Left lung (tissue), 10 donors: ENCODE measurements around the gene STAB2. TPM values are rescaled to one million over a fixed set of nuclear protein-coding genes. Genes with fewer than 3 reads are reported as not detected.

Source experiments
- ATAC-seq: fragments of 200-7000 bp; cut with Tn5 transposase; one replicate; pipeline ENCODE4 v1.9.1; 2020; ENCODE audit warnings: moderate library complexity
- DNase-seq, 4 donors: peaks; one replicate each; pipeline ENCODE4 v3.0.0-alpha.2; 2013 to 2020
- H3K27ac ChIP-seq, 2 donors: fragments of 200-600 bp; sonication (generic) in 1 of 2; one replicate each; pipeline versions ENCODE4 v1.5.0 to v1.8.0; 2020 to 2021
- H3K27me3 ChIP-seq, 2 donors: fragments of 200-600 bp; sonication (generic) in 1 of 2; one replicate each; pipeline versions ENCODE4 v1.5.0 to v1.8.0; 2020 to 2021
- H3K36me3 ChIP-seq, 2 donors: fragments of 200-600 bp; sonication (generic) in 1 of 2; one replicate each; pipeline versions ENCODE4 v1.5.0 to v1.8.0; 2020 to 2021
- H3K4me1 ChIP-seq, 2 donors: fragments of 200-600 bp; one replicate each; pipeline ENCODE4 v1.8.0; 2021
- H3K4me3 ChIP-seq, 2 donors: fragments of 200-600 bp; sonication (generic) in 1 of 2; one replicate each; pipeline versions ENCODE4 v1.5.0 to v1.8.0; 2020 to 2021; ENCODE audit warnings: mild to moderate bottlenecking in 1 of 2
- H3K9me3 ChIP-seq, 2 donors: fragments of 200-600 bp; sonication (generic) in 1 of 2; one replicate each; pipeline versions ENCODE4 v1.5.0 to v1.8.0; 2020 to 2021
- CTCF ChIP-seq, 2 donors: fragments of 200-600 bp; sonication (generic) in 1 of 2; IDR thresholded peaks; one replicate each; pipeline versions ENCODE4 v1.5.0 to v1.8.0; 2021; ENCODE audit warnings: antibody characterized with exemption in 2 of 2
- intact Hi-C, 2 donors: fragments of 100-400 bp; cut with DNase I; formaldehyde crosslinking; loops; one replicate each; pipeline versions ENCODE4 v1.11.2 to v1.14.2; 2022
- polyA plus RNA-seq, 6 donors: library from polyadenylated mRNA; unstranded; fragments of 120-200 nt; gene quantifications; one replicate each; pipeline ENCODE4 v1.2.1, GENCODE V29; 2013; ENCODE audit not compliant: insufficient read length in 6 of 6
- total RNA-seq, 2 donors: library from RNA; stranded (reverse); fragmentation: NEBNext Ultra II Directional; extraction: Animal tissue kit (Norgen Biotek cat#: 25700); gene quantifications; one replicate each; pipeline ENCODE4 v1.2.1, GENCODE V29; 2021
- donor health status: DM: no; HTN: yes; CAD: no.
- donor health status: DM: no; HTN: no; CAD: no.

STAB2 gene
- total and polyA plus RNA-seq, 8 donors: 1.3 to 41.9 (median 31.5) TPM

- H3K36me3 ChIP-seq: peaks cover 0 to 8% of the 10 kb centered on the region in 2 donors
- ATAC-seq (no peak), DNase-seq (peak in 1 of 4 donors; percentile 26)
- H3K4me3 ChIP-seq: no peak overlapping the region
- H3K9me3 ChIP-seq: no peaks in the 10 kb centered on the region
- H3K27ac ChIP-seq: no peak overlapping the region
- H3K4me1 ChIP-seq: no peaks in the 10 kb centered on the region
- TF ChIP-seq CTCF (IDR thresholded peaks at IDR 0.05): no peak
- no peaks in the 10 kb centered on the region for H3K27me3 ChIP-seq
- intact Hi-C loops: no loop called here
Observed at GRCh38 chr12:103769240-103769945, 182.3 kb downstream of the STAB2 start.

GRCh38 chr12:103771466-103771865 is 184.4 kb downstream of the STAB2 start:
- DNase-seq (peak in 3 of 4 donors; percentile 9 to 81 (median 35)), ATAC-seq (peak; percentile 84)
- H3K9me3 ChIP-seq: no peaks in the 10 kb centered on the region
- H3K27me3 ChIP-seq: no peaks in the 10 kb centered on the region
- H3K36me3 ChIP-seq: peaks cover 0 to 10% of the 10 kb centered on the region in 2 donors
- no peak overlapping the region for H3K4me3 ChIP-seq
- intact Hi-C loops: no loop called here
- H3K27ac ChIP-seq: no peak overlapping the region
- H3K4me1 ChIP-seq: no peaks in the 10 kb centered on the region
- peak; percentile 27 to 30 for TF ChIP-seq CTCF (IDR thresholded peaks at IDR 0.05)

GRCh38 chr12:103772367-103773108 is 185.5 kb downstream of the STAB2 start:
- H3K4me1 ChIP-seq: no peaks in the 10 kb centered on the region
- no peak for ATAC-seq
- no peaks in the 10 kb centered on the region for H3K9me3 ChIP-seq
- H3K27me3 ChIP-seq: no peaks in the 10 kb centered on the region
- TF ChIP-seq CTCF (IDR thresholded peaks at IDR 0.05): no peak
- no peak overlapping the region for H3K27ac ChIP-seq
- peaks cover 0 to 19% of the 10 kb centered on the region in 2 donors for H3K36me3 ChIP-seq
- no peak overlapping the region for H3K4me3 ChIP-seq
- intact Hi-C loops: no loop called here
- DNase-seq: peak in 1 of 4 donors; percentile 36

GRCh38 chr12:103773109-103773910 is 186.2 kb downstream of the STAB2 start:
- Histone ChIP-seq H3K27ac (no peak overlapping the region), H3K9me3 (no peaks in the 10 kb centered on the region), H3K36me3 (peaks cover 0 to 26% of the 10 kb centered on the region in 2 donors), H3K4me1 (no peaks in the 10 kb centered on the region), H3K27me3 (no peaks in the 10 kb centered on the region), H3K4me3 (no peak overlapping the region)
- intact Hi-C loops: no loop called here
- no peak for TF ChIP-seq CTCF (IDR thresholded peaks at IDR 0.05)
- ATAC-seq (no peak), DNase-seq (no peak)
